Neural cell (in vitro differentiated cells): Measurements from ENCODE around the gene ZBTB7C. TPM values are rescaled to one million over a fixed set of nuclear protein-coding genes. Genes with fewer than 3 reads are reported as not detected.

Experiments
- H2AFZ ChIP-seq: fragments of 200-600, 300-800 bp; sonication (generic), shearing (Covaris generic); 2 replicates; pipeline ENCODE4 v1.6.0; 2014; ENCODE audit warnings: low read depth, mild to moderate bottlenecking, antibody characterized with exemption, low read length, moderate library complexity
- H3F3A ChIP-seq: fragments of 200-600 bp; shearing (Covaris generic); 2 replicates; pipeline ENCODE4 v1.6.1; 2016; ENCODE audit warnings: mild to moderate bottlenecking, moderate library complexity, mixed read lengths, antibody characterized with exemption, low read length; ENCODE audit not compliant: insufficient read depth, poor library complexity, severe bottlenecking
- H3K27ac ChIP-seq: fragments of 200-600, 300-800 bp; sonication (generic), shearing (Covaris generic); 2 replicates; pipeline ENCODE4 v1.5.1; 2014; ENCODE audit warnings: mild to moderate bottlenecking, low read length, moderate library complexity
- H3K27me3 ChIP-seq: fragments of 300-800, 200-600 bp; sonication (generic), shearing (Covaris generic); 2 replicates; pipeline ENCODE4 v1.6.0; 2014; ENCODE audit warnings: mild to moderate bottlenecking, low read depth, low read length, moderate library complexity; ENCODE audit not compliant: insufficient read depth
- H3K36me3 ChIP-seq: fragments of 300-800, 200-600 bp; sonication (generic), shearing (Covaris generic); 2 replicates; pipeline ENCODE4 v1.5.1; 2014; ENCODE audit warnings: mild to moderate bottlenecking, antibody characterized with exemption, low read length, moderate library complexity; ENCODE audit not compliant: insufficient read depth
- H3K4me2 ChIP-seq: fragments of 300-800, 200-600 bp; sonication (generic), shearing (Covaris generic); 2 replicates; pipeline ENCODE4 v1.6.0; 2014; ENCODE audit warnings: mild to moderate bottlenecking, low read length
- H3K4me3 ChIP-seq: fragments of 300-800, 200-600 bp; sonication (generic), shearing (Covaris generic); 2 replicates; pipeline ENCODE4 v1.5.1; 2014; ENCODE audit warnings: mild to moderate bottlenecking, low read length, moderate library complexity
- H3K79me2 ChIP-seq: fragments of 200-600 bp; shearing (Covaris generic); replicated peaks from 2 replicates; pipeline ENCODE4 v1.6.0; 2014; ENCODE audit warnings: mild to moderate bottlenecking, low read length, moderate library complexity; ENCODE audit not compliant: insufficient read depth
- H3K9ac ChIP-seq: fragments of 300-800, 200-600 bp; sonication (generic), shearing (Covaris generic); 2 replicates; pipeline ENCODE4 v1.6.1; 2016; ENCODE audit warnings: mild to moderate bottlenecking, low read length, mixed read lengths
- H3K9me2 ChIP-seq: fragments of 200-600 bp; shearing (Covaris generic); 2 replicates; pipeline ENCODE4 v1.6.1; 2016; ENCODE audit warnings: mild to moderate bottlenecking, low read length, mixed read lengths; ENCODE audit not compliant: insufficient read depth
- H3K9me3 ChIP-seq: fragments of 200-600, 300-800 bp; sonication (generic), shearing (Covaris generic); 2 replicates; pipeline ENCODE4 v1.6.1; 2016; ENCODE audit warnings: mild to moderate bottlenecking, mixed run types, low read length, moderate library complexity, mixed read lengths
- H4K20me1 ChIP-seq: fragments of 200-600 bp; shearing (Covaris generic); 2 replicates; pipeline ENCODE4 v1.6.1; 2016; ENCODE audit warnings: mild to moderate bottlenecking, mixed run types; ENCODE audit not compliant: insufficient read depth
- EP300 ChIP-seq: fragments of 450-650 bp; conservative IDR thresholded peaks from 2 replicates; pipeline ENCODE4 v1.6.1; 2014; ENCODE audit warnings: antibody characterized with exemption, mild to moderate bottlenecking, moderate library complexity; ENCODE audit not compliant: poor library complexity, severe bottlenecking
- EZH2 ChIP-seq: fragments of 200-600, 300-800 bp; shearing (Covaris generic), sonication (generic); IDR thresholded peaks from 2 replicates; pipeline ENCODE4 v1.6.1; 2014; ENCODE audit warnings: antibody characterized with exemption, low read length, borderline replicate concordance, mild to moderate bottlenecking; ENCODE audit not compliant: insufficient read depth, poor library complexity, severe bottlenecking
- MXI1 ChIP-seq: fragments of 450-650 bp; conservative IDR thresholded peaks from 2 replicates; pipeline ENCODE4 v1.6.1; 2014; ENCODE audit warnings: antibody characterized with exemption, mild to moderate bottlenecking; ENCODE audit not compliant: poor library complexity, severe bottlenecking
- POLR2AphosphoS5 ChIP-seq: IDR thresholded peaks from 2 replicates; pipeline ENCODE4 v1.6.1; 2012
- RAD21 ChIP-seq: fragments of 450-650 bp; conservative IDR thresholded peaks from 2 replicates; pipeline ENCODE4 v1.6.1; 2014; ENCODE audit warnings: antibody characterized with exemption, mild to moderate bottlenecking, moderate library complexity
- SMC3 ChIP-seq: fragments of 450-650 bp; conservative IDR thresholded peaks from 2 replicates; pipeline ENCODE4 v1.6.1; 2014; ENCODE audit warnings: antibody characterized with exemption, mild to moderate bottlenecking, moderate library complexity; ENCODE audit not compliant: poor library complexity
- TAF1 ChIP-seq: IDR thresholded peaks from 2 replicates; pipeline ENCODE4 v1.6.1; 2012; ENCODE audit warnings: low read depth
- polyA plus RNA-seq: library from polyadenylated mRNA; depleted of rRNA; stranded (reverse); fragments of >200 nt; gene quantifications from 2 replicates; pipeline ENCODE4 v1.2.3, GENCODE V29; 2014
- TF ChIP-seq, protein P1 (sequence below): IDR thresholded peaks from 2 replicates; pipeline ENCODE4 v1.6.1; 2012; ENCODE audit warnings: borderline replicate concordance
- TF ChIP-seq, protein P2 (sequence below): fragments of 450-650 bp; IDR thresholded peaks from 2 replicates; pipeline ENCODE4 v1.5.1; 2014; ENCODE audit warnings: antibody characterized with exemption, mild to moderate bottlenecking, moderate library complexity; ENCODE audit not compliant: poor library complexity, severe bottlenecking

The ZBTB7C gene
- polyA plus RNA-seq, 1 donor from 2014 or later, result 2.4 TPM

DNA sequence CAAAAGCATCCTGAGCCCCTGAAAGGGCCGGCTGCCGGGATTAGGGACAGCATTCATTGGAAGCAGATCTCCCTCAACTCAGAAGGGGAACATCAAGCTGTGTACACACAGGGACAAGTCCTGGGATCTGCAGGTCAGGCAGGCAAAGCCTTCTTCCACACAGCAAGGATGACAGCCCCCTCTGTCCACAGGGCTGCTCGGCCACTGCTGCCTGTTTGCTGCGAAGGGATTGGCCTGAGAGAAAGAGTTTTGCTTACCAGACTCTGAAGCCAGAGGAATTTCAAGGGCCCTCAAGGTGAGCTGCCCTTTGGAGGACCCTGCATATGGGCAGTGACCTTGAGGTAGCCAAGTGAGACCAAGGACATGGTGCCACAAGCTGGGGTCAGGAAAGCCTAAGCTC lies 11.1 kb downstream of the ZBTB7C start:
- H3K4me2 ChIP-seq, result no peak overlapping the region
- H4K20me1 ChIP-seq, result no peaks in the 10 kb centered on the region
- H3F3A ChIP-seq, result no peaks in the 10 kb centered on the region
- TF ChIP-seq RAD21 (no peak), EZH2 (no peak), POLR2AphosphoS5 (no peak), EP300 (no peak), SMC3 (no peak), TAF1 (no peak), MXI1 (no peak)
- TF ChIP-seq, protein P1, sequence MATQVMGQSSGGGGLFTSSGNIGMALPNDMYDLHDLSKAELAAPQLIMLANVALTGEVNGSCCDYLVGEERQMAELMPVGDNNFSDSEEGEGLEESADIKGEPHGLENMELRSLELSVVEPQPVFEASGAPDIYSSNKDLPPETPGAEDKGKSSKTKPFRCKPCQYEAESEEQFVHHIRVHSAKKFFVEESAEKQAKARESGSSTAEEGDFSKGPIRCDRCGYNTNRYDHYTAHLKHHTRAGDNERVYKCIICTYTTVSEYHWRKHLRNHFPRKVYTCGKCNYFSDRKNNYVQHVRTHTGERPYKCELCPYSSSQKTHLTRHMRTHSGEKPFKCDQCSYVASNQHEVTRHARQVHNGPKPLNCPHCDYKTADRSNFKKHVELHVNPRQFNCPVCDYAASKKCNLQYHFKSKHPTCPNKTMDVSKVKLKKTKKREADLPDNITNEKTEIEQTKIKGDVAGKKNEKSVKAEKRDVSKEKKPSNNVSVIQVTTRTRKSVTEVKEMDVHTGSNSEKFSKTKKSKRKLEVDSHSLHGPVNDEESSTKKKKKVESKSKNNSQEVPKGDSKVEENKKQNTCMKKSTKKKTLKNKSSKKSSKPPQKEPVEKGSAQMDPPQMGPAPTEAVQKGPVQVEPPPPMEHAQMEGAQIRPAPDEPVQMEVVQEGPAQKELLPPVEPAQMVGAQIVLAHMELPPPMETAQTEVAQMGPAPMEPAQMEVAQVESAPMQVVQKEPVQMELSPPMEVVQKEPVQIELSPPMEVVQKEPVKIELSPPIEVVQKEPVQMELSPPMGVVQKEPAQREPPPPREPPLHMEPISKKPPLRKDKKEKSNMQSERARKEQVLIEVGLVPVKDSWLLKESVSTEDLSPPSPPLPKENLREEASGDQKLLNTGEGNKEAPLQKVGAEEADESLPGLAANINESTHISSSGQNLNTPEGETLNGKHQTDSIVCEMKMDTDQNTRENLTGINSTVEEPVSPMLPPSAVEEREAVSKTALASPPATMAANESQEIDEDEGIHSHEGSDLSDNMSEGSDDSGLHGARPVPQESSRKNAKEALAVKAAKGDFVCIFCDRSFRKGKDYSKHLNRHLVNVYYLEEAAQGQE, result no peak
- TF ChIP-seq, protein P2, sequence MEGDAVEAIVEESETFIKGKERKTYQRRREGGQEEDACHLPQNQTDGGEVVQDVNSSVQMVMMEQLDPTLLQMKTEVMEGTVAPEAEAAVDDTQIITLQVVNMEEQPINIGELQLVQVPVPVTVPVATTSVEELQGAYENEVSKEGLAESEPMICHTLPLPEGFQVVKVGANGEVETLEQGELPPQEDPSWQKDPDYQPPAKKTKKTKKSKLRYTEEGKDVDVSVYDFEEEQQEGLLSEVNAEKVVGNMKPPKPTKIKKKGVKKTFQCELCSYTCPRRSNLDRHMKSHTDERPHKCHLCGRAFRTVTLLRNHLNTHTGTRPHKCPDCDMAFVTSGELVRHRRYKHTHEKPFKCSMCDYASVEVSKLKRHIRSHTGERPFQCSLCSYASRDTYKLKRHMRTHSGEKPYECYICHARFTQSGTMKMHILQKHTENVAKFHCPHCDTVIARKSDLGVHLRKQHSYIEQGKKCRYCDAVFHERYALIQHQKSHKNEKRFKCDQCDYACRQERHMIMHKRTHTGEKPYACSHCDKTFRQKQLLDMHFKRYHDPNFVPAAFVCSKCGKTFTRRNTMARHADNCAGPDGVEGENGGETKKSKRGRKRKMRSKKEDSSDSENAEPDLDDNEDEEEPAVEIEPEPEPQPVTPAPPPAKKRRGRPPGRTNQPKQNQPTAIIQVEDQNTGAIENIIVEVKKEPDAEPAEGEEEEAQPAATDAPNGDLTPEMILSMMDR, result no peak
- H3K79me2 ChIP-seq, result no peaks in the 10 kb centered on the region
- no peaks in the 10 kb centered on the region for H3K27me3 ChIP-seq
- no peak overlapping the region for H3K9ac ChIP-seq
- no peak overlapping the region for H2AFZ ChIP-seq
- H3K9me3 ChIP-seq, result no peaks in the 10 kb centered on the region
- H3K9me2 ChIP-seq, result no peaks in the 10 kb centered on the region
- H3K27ac ChIP-seq, result no peak overlapping the region
- H3K36me3 ChIP-seq, result no peaks in the 10 kb centered on the region
- H3K4me3 ChIP-seq, result no peak overlapping the region

DNA sequence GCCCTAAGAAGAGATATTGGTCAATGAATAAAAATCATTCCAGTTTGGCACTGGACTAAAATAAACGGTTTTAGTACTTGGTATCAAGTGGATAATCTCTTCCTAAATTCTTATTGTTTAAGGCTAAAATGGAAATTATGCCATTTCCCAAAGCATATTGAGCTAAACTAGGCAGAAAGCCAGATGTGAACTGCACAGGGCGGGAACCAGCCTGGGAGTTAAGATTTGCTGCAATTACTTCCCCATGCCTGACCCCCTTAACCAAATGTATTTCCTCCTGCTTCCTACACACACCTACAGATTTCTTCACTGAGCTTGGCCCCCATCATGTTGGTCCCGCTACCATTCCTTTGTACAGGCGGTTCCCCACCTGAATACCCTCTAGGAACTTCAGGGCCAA lies 12.2 kb downstream of the ZBTB7C start:
- Histone ChIP-seq H2AFZ (no peak overlapping the region), H3F3A (no peaks in the 10 kb centered on the region), H3K9me3 (no peaks in the 10 kb centered on the region), H3K4me2 (no peak overlapping the region), H3K36me3 (no peaks in the 10 kb centered on the region), H3K9me2 (no peaks in the 10 kb centered on the region), H3K79me2 (no peaks in the 10 kb centered on the region), H3K27ac (no peak overlapping the region), H4K20me1 (no peaks in the 10 kb centered on the region), H3K27me3 (no peaks in the 10 kb centered on the region), H3K9ac (no peak overlapping the region), H3K4me3 (no peak overlapping the region)
- TF ChIP-seq EZH2 (no peak), MXI1 (no peak), POLR2AphosphoS5 (no peak), TAF1 (no peak), RAD21 (no peak), EP300 (no peak), SMC3 (no peak)
- TF ChIP-seq, protein P1, result no peak
- TF ChIP-seq, protein P2, result no peak
